Kidney (tissue), 14 donors: ENCODE data around the gene SLC28A1. TPM values are rescaled to one million over a fixed set of nuclear protein-coding genes. Genes with fewer than 3 reads are reported as not detected.
"Not testable (repeated sequence)": the region's sequence is repeated elsewhere in the genome, so short reads cannot be mapped to it uniquely, and the experiment has no call there.

ENCODE experiments used
- DNase-seq, 5 donors: peaks; one replicate each; pipeline ENCODE4 v3.0.0-alpha.2; 2013 to 2020
- FAIRE-seq: peaks from 2 replicates; lab custom pipeline; 2012; peaks lifted over from hg19 to GRCh38; lab: Jason Lieb, UNC
- H3K27ac ChIP-seq, 2 donors: one replicate each; pipeline ENCODE4 v1.7.0; 2013; ENCODE audit warnings: low read depth in 2 of 2, low read length in 2 of 2, inconsistent platforms in 1 of 2
- H3K27me3 ChIP-seq: one replicate; pipeline ENCODE4 v1.7.1; 2013; ENCODE audit warnings: low read length, inconsistent platforms; ENCODE audit not compliant: control insufficient read depth, insufficient read depth
- H3K36me3 ChIP-seq, 3 donors: one replicate each; pipeline versions ENCODE4 v1.7.0 to v1.7.1; 2013; ENCODE audit warnings: low read length in 3 of 3, control low read depth in 1 of 3, inconsistent platforms in 1 of 3; ENCODE audit not compliant: insufficient read depth in 3 of 3, control insufficient read depth in 2 of 3
- H3K4me1 ChIP-seq, 3 donors: one replicate each; pipeline versions ENCODE4 v1.7.0 to v1.7.1; 2013; ENCODE audit warnings: low read length in 3 of 3, inconsistent platforms in 1 of 3, low read depth in 1 of 3; ENCODE audit not compliant: control insufficient read depth in 2 of 3, insufficient read depth in 2 of 3
- H3K4me3 ChIP-seq, 3 donors: one replicate each; pipeline versions ENCODE4 v1.7.0 to v1.8.1; 2013; ENCODE audit warnings: low read length in 3 of 3, control low read depth in 1 of 3, inconsistent platforms in 1 of 3
- H3K9ac ChIP-seq, 3 donors: one replicate each; pipeline versions ENCODE4 v1.7.0 to v1.7.1; 2013; ENCODE audit warnings: low read length in 3 of 3, control low read depth in 1 of 3, inconsistent platforms in 1 of 3
- H3K9me3 ChIP-seq, 3 donors: one replicate each; pipeline versions ENCODE4 v1.7.0 to v1.7.1; 2013; ENCODE audit warnings: low read length in 3 of 3, control low read depth in 1 of 3, inconsistent platforms in 1 of 3; ENCODE audit not compliant: control insufficient read depth in 2 of 3, insufficient read depth in 1 of 3
- intact Hi-C: fragments of 100-400 bp; cut with DNase I; formaldehyde crosslinking; loops from one replicate; pipeline ENCODE4 v1.11.1; 2022
- polyA plus RNA-seq: library from polyadenylated mRNA; stranded (reverse); fragments of 350-450 nt; fragmentation: Illumina TruSeq; extraction: RNeasy Lipid Tissue Mini Kit (QIAGEN cat#74804); gene quantifications from one replicate; pipeline ENCODE4 v1.2.3, GENCODE V29; 2014; ENCODE audit warnings: low read depth, low replicate concordance; ENCODE audit not compliant: insufficient read depth
- total RNA-seq: library from RNA; stranded (reverse); fragmentation: NEBNext Ultra II Directional; extraction: Animal tissue kit (Norgen Biotek cat#: 25700); gene quantifications from one replicate; pipeline ENCODE4 v1.2.1, GENCODE V29; 2021
- TF ChIP-seq, protein P1 (sequence below): IDR thresholded peaks from 3 replicates; pipeline ENCODE4 v1.5.1; 2012; ENCODE audit warnings: mild to moderate bottlenecking, moderate library complexity, borderline replicate concordance; ENCODE audit not compliant: insufficient read depth; ENCODE audit errors: extremely low read depth
- donor health status: control.
- donor health status: control.
- donor health status: control.
- donor health status: control.
- donor health status: control.
- donor health status: DM: yes; HTN: yes; CAD: no.
- donor health status: Normal renal cell carcinoma (clear cell type).

SLC28A1 gene
- total and polyA plus RNA-seq, 2 donors from 2014 or later: 12.8 to 51.2 TPM

DNA sequence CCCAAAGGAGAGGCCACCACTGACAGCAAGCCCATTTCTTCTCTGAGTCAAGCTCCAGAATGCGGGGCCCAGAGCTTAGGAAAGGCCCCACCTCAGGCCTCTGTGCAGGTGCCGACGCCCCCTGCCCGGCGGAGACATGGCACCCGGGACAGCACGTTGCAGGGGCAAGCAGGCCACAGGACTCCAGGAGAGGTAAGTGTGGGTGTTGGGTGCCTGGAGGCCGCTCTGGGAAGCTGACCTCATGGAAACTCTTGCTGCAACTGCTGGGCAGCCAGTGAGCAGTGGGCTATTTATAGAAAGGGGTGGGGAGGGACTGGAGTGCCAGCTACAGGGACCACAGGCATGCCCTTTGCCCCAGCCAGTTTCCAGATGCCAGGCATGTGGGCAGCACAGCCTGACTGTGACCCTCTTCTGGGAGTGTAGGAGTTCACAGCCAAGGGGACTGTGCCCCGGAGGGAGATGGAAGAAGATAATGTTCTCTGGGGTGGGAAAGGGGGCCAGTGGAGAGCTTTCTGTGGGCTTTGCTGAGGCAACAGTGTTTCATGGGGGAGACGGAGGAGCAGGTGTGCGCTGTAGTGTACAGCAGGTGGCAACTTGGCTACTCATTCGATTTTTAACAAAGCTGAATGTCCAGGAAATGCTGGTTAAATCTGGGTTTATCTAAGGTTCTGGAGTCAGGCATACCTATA is 43.6 kb upstream of the SLC28A1 start:
- no peaks in the 10 kb centered on the region for H3K27me3 ChIP-seq
- peaks cover 0 to 24% (median 20%) of the 10 kb centered on the region in 3 donors for H3K4me1 ChIP-seq
- peak overlapping the region; percentile 97 to 98 for H3K27ac ChIP-seq
- TF ChIP-seq, protein P1, sequence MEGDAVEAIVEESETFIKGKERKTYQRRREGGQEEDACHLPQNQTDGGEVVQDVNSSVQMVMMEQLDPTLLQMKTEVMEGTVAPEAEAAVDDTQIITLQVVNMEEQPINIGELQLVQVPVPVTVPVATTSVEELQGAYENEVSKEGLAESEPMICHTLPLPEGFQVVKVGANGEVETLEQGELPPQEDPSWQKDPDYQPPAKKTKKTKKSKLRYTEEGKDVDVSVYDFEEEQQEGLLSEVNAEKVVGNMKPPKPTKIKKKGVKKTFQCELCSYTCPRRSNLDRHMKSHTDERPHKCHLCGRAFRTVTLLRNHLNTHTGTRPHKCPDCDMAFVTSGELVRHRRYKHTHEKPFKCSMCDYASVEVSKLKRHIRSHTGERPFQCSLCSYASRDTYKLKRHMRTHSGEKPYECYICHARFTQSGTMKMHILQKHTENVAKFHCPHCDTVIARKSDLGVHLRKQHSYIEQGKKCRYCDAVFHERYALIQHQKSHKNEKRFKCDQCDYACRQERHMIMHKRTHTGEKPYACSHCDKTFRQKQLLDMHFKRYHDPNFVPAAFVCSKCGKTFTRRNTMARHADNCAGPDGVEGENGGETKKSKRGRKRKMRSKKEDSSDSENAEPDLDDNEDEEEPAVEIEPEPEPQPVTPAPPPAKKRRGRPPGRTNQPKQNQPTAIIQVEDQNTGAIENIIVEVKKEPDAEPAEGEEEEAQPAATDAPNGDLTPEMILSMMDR: no peak
- H3K9me3 ChIP-seq: no peaks in the 10 kb centered on the region
- DNase-seq: peak in 2 of 5 donors; percentile 58 to 92
- peak overlapping the region in 1 of 3 donors; percentile 80 for H3K9ac ChIP-seq
- H3K4me3 ChIP-seq: no peak overlapping the region
- no peak for FAIRE-seq
- intact Hi-C loops: no loop called here
- no peaks in the 10 kb centered on the region for H3K36me3 ChIP-seq

DNA sequence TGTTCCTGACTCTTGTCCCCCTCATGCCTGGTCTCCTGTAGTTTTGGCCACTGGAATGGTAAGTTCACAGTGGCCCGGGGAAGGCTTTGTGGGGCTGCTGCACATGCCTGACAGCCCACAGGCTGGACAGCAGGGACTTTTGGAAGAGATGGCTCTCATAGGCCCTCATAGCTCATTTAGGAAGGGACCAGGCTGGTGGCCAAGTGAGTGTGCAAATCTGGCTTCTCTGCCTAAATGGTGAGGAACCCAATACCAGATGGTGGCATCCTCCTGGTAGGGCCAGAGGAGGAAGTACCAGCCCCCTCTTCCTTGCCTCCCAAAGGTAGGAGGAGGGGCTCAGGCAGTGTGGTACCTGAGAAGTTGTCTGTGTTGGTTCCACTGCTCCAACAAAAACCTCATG is 41.7 kb upstream of the SLC28A1 start:
- Histone ChIP-seq H3K4me1 (peaks cover 0 to 24% (median 20%) of the 10 kb centered on the region in 3 donors), H3K9ac (no peak overlapping the region), H3K27ac (peak overlapping the region in 1 of 2 donors; percentile 97), H3K4me3 (no peak overlapping the region), H3K9me3 (no peaks in the 10 kb centered on the region), H3K27me3 (no peaks in the 10 kb centered on the region), H3K36me3 (no peaks in the 10 kb centered on the region)
- intact Hi-C loops: no loop called here
- FAIRE-seq (no peak), DNase-seq (no peak)
- TF ChIP-seq, protein P1: no peak

DNA sequence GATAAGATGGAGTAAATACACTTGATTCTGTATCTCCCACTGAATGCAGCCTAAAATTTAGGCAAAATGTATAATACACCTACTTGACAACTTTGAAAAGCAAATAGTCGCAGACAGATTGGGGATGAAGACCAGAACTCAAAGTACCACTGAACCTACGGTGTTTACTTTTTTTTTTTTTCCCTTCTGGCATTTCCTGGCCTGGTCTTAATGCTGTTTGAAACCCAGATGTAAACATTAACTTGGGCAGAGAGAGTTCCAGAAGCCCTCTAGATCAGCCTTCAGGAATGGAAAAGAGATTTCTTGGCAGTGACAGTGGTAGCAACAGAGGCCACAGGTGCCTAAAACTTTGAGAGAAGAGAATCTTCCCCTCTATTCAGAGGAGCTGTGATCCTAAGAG is 39.5 kb upstream of the SLC28A1 start:
- peak overlapping the region in 1 of 3 donors; percentile 51 for H3K9ac ChIP-seq
- TF ChIP-seq, protein P1: no peak
- H3K27me3 ChIP-seq: no peaks in the 10 kb centered on the region
- peak; percentile 42 for FAIRE-seq
- H3K4me3 ChIP-seq: no peak overlapping the region
- H3K27ac ChIP-seq: peak overlapping the region; percentile 83 to 89
- H3K9me3 ChIP-seq: no peaks in the 10 kb centered on the region
- H3K4me1 ChIP-seq: peaks cover 0 to 20% (median 16%) of the 10 kb centered on the region in 3 donors
- H3K36me3 ChIP-seq: no peaks in the 10 kb centered on the region
- no peak for DNase-seq
- intact Hi-C loops: no loop called here

DNA sequence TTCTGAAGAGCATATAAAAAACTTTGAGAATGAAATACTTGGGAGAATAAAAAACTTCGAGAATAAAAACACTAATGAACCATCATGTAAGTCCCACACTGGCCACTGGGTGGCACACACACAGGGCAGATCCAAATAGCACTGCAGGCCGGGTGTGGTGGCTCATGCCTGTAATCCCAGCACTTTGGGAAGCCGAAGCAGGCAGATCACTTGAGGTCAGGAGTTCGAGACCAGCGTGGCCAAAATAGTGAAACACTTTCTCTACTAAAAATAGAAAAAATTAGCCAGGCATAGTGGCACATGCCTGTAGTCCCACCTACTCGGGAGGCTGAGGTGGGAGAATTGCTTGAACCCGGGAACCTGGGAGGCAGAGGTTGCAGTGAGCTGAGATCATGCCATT is 38.8 kb upstream of the SLC28A1 start:
- H3K9me3 ChIP-seq, intact Hi-C loops, H3K36me3 ChIP-seq, H3K27me3 ChIP-seq, FAIRE-seq, H3K4me3 ChIP-seq: not testable (repeated sequence)
- H3K9ac ChIP-seq: peak overlapping the region in 1 of 3 donors; percentile 51
- TF ChIP-seq, protein P1: peak; percentile 70
- peak in 1 of 5 donors; percentile 82 for DNase-seq
- peaks cover 0 to 14% (median 10%) of the 10 kb centered on the region in 3 donors for H3K4me1 ChIP-seq
- H3K27ac ChIP-seq: peak overlapping the region; percentile 83 to 89
